NB4 (cell line): ENCODE data around the gene NTRK3.

Experiments used
- CTCF ChIP-seq: IDR thresholded peaks from one replicate; pipeline ENCODE4 v1.5.1; 2012; ENCODE audit warnings: low read depth, low read length
- MYC ChIP-seq: IDR thresholded peaks from 2 replicates; pipeline ENCODE4 v1.6.1; 2011; ENCODE audit warnings: low read depth, low read length

- TF ChIP-seq CTCF (no peak), MYC (no peak)
These were observed 8.6 kb downstream of the NTRK3 start for GRCh38 chr15:88247914-88248313.
